Smooth muscle cell (in vitro differentiated cells): ENCODE data around the gene FAM72D. TPM values are rescaled to one million over a fixed set of nuclear protein-coding genes. Genes with fewer than 3 reads are reported as not detected.
"Not testable (repeated sequence)": the region's sequence is repeated elsewhere in the genome, so short reads cannot be mapped to it uniquely, and the experiment has no call there.

Experiments
- DNase-seq: peaks from one replicate; lab custom pipeline; 2025; ENCODE audit not compliant: unreplicated experiment; lab: John Stamatoyannopoulos, UW
- H2AFZ ChIP-seq: fragments of 200-600 bp; sonication (generic); 2 replicates; pipeline ENCODE4 v1.6.0; 2016; ENCODE audit warnings: antibody characterized with exemption, low read depth, mild to moderate bottlenecking
- H3F3A ChIP-seq: fragments of 200-600 bp; sonication (generic); 2 replicates; pipeline ENCODE4 v1.6.0; 2017; ENCODE audit warnings: antibody characterized with exemption, low read depth
- H3K27ac ChIP-seq: fragments of 200-600 bp; sonication (generic); 2 replicates; pipeline ENCODE4 v1.5.1; 2016; ENCODE audit warnings: low read depth, mild to moderate bottlenecking
- H3K27me3 ChIP-seq: fragments of 200-600 bp; sonication (generic); 2 replicates; pipeline ENCODE4 v1.6.1; 2016; ENCODE audit warnings: low read depth, mild to moderate bottlenecking
- H3K36me3 ChIP-seq: fragments of 200-600 bp; sonication (generic); 2 replicates; pipeline ENCODE4 v1.5.1; 2016; ENCODE audit warnings: low read depth
- H3K4me1 ChIP-seq: fragments of 200-600 bp; sonication (generic); 2 replicates; pipeline ENCODE4 v1.5.1; 2016; ENCODE audit warnings: low read depth
- H3K4me2 ChIP-seq: fragments of 200-600 bp; sonication (generic); 2 replicates; pipeline ENCODE4 v1.6.0; 2016; ENCODE audit warnings: mild to moderate bottlenecking
- H3K4me3 ChIP-seq: fragments of 200-600 bp; sonication (generic); 2 replicates; pipeline ENCODE4 v1.5.1; 2016; ENCODE audit warnings: mild to moderate bottlenecking
- H3K79me2 ChIP-seq: fragments of 200-600 bp; sonication (generic); 2 replicates; pipeline ENCODE4 v1.6.0; 2016; ENCODE audit warnings: low read depth, mild to moderate bottlenecking
- H3K9ac ChIP-seq: fragments of 200-600 bp; sonication (generic); 2 replicates; pipeline ENCODE4 v1.6.0; 2016; ENCODE audit warnings: low read depth
- H3K9me3 ChIP-seq: fragments of 200-600 bp; sonication (generic); replicated peaks from 2 replicates; pipeline ENCODE4 v1.5.1; 2016; ENCODE audit warnings: low read depth
- H4K20me1 ChIP-seq: fragments of 200-600 bp; sonication (generic); 2 replicates; pipeline ENCODE4 v1.6.0; 2016; ENCODE audit warnings: low read depth
- WGBS: methylation state at CpG from one replicate; pipeline ENCODE4 v1.1.7; 2016; ENCODE audit warnings: low lambda C conversion rate; 5-methylcytosine and 5-hydroxymethylcytosine counted together
- polyA plus RNA-seq: library from polyadenylated mRNA; unstranded; fragments of >200 nt; fragmentation: Nextera tagmentation; extraction: Ambion mirVana; gene quantifications from 2 replicates; pipeline ENCODE4 v1.2.1, GENCODE V29; 2016
- total RNA-seq: library from RNA; depleted of rRNA; stranded (reverse); fragments of >200 nt; gene quantifications from 2 replicates; pipeline ENCODE4 v1.2.3, GENCODE V29; 2014

FAM72D gene
- total RNA-seq: 0.54 and 0.67 TPM in 2 replicates
- 0.26 and 0.50 TPM in 2 replicates for polyA plus RNA-seq

DNA sequence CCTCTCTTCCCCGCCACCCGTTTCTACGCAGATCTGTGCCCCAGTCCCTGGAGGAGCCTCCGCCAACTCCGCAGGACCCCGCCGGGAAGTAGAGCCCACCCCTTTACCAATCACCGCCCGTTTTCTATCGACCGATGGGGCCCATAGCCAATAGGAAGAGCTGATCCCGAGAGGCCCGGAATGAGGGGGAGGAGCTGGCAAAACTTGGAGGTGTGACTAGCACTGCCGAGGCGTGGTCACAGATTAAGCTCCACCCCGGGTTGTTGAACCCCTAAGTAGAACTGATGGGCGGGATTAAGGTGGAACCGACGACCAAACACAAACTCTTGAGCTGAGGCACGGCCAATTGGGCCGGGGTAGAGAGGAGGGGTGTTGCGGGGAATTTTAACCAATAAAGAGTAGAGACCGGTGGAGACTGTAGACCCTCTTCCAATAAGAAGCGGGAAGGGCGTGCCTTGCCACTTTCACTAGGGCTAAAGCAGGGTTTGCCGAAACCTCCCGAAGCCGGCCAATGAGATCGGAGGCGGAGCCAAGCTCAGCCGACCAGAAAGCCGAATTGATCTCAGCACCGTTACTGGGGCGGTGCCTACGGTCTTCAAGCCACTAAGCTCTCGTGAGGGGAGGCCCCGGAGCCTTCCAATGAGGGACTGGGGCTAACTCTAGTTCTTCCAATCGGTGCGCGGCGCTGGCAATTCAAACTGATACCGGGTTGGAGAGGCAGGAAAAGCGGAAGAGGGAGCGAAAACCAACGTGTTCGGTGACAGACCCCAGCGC lies at the start of gene FAM72D, which contains the start of gene SRGAP2B:
TSS of gene FAM72D (plus strand) at position 691 of the 774 bp plus-strand sequence. CDS start 874 bp downstream, outside the sequence.
TSS of gene SRGAP2B (minus strand) at position 45 of the 774 bp plus-strand sequence. CDS start 2,427 bp downstream, outside the sequence.
- H3K27me3 ChIP-seq, H3K27ac ChIP-seq, H2AFZ ChIP-seq, H3K9ac ChIP-seq, H3K79me2 ChIP-seq, H3K4me1 ChIP-seq, H3K36me3 ChIP-seq, H3F3A ChIP-seq, H3K9me3 ChIP-seq, H4K20me1 ChIP-seq, DNase-seq: not testable (repeated sequence)
- H3K4me2 ChIP-seq: peak within 1 kb of the TSS; percentile 72
- no CpG with 5 or more reads among the region's 47 CpGs for WGBS
- peak within 1 kb of the TSS; percentile 46 for H3K4me3 ChIP-seq

DNA sequence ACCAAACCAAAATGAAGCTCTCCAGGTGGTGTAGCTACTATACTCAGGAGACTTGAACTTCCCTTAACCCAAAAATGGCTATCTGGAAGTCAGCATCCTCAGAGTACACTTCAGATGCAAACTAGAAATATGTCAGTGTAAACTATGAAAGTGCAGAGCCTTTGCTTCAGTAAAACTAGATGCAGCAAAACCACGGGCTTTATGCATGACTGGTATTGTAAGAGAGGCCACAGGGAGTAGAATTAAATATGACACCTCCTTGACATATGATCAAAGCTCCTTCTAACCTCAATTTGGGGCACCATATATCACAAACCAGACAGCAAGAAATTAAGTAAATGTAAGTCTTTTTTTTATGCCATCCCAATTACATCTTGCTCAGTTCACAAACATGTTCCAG lies 48.2 kb upstream of the FAM72D start:
- H3K27me3 ChIP-seq, DNase-seq, H3K36me3 ChIP-seq, H3K79me2 ChIP-seq, H3K9ac ChIP-seq, H3K4me3 ChIP-seq, H2AFZ ChIP-seq, H3F3A ChIP-seq, H4K20me1 ChIP-seq, H3K9me3 ChIP-seq, H3K4me2 ChIP-seq, H3K4me1 ChIP-seq, H3K27ac ChIP-seq: not testable (repeated sequence)
- WGBS: no CpG with 5 or more reads among the region's 1 CpG

DNA sequence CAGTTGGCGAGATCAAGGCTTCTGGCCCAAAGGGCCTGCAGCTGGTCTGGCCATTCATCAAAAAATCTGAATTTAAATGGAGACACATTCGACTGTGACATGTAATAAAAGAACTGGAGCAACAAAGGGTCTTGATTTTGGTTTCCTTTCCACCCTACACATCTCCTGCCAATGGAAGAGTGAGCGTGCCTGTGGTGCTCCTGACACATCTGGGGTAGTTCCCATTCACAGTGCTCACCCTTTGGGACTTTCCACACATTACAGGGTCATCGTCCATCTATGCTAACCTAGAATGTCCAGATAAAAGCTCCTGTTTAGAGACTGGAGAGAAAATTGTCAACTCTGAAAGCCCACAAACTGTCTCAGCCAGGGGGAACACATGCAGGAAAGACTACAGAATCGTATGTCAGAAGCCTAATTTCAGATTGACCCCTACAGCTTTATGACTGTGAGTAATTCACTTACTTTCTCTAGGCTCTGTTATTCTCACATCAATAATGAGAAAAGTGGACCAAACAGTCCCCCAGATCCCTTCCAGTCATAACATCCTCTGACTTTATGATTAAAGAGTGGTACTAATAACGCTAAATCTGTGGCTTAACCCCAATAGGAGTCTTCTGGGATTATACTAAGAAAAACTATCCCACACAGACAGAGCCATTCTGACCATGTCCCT lies 47.5 kb upstream of the FAM72D start:
- H3K4me1 ChIP-seq, H3K27me3 ChIP-seq, H3K4me2 ChIP-seq, H3K79me2 ChIP-seq, H3K27ac ChIP-seq, H3K4me3 ChIP-seq, H3K9ac ChIP-seq, DNase-seq, H3K9me3 ChIP-seq, H3K36me3 ChIP-seq, H4K20me1 ChIP-seq, H3F3A ChIP-seq, H2AFZ ChIP-seq: not testable (repeated sequence)
- no CpG with 5 or more reads among the region's 6 CpGs for WGBS

DNA sequence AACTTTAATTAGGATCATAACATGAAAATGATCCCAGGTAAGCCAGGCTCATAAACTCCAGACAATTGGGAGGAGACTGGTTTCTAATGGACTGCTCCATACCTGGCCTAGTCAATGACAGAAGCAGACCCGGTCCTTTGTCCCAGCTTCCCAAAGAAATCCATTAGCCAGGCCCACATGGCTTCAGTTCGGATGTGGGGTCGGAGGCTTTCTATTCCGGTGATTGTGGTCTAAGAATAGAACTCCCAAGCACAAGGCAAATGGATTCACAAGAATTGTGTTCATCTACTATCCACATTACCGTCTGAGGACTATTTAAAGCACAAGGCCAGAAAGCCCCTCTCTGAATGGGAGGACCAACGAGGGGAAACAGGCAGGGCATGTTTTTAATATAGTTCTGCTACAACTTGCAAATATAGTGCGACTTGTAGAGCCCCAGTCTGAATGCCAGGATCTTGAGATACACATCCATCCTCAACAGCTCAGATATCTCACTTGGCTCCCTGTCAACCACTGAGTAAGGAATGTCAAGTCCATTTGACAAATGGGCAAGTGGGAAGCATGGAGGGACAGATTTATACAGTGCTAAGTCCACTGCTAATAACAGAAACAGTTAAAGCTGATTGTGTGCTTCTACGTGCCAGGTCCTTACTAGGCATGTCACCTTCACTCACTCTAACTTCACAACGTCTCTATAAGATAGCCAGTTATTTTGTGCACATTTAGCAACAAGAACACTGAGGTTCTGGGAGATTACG lies 43.6 kb upstream of the FAM72D start:
- H2AFZ ChIP-seq, H3K27ac ChIP-seq, H3K9ac ChIP-seq, H3K79me2 ChIP-seq, H4K20me1 ChIP-seq, DNase-seq, H3K4me1 ChIP-seq, H3F3A ChIP-seq, H3K4me2 ChIP-seq, H3K4me3 ChIP-seq, H3K9me3 ChIP-seq, H3K27me3 ChIP-seq, H3K36me3 ChIP-seq: not testable (repeated sequence)
- no CpG with 5 or more reads among the region's 10 CpGs for WGBS

- H3K9me3 ChIP-seq, H3K9ac ChIP-seq, DNase-seq, H3K4me1 ChIP-seq, H3K27ac ChIP-seq, H3K27me3 ChIP-seq, H3F3A ChIP-seq, H3K79me2 ChIP-seq, H4K20me1 ChIP-seq, H2AFZ ChIP-seq, H3K36me3 ChIP-seq, H3K4me3 ChIP-seq, H3K4me2 ChIP-seq: not testable (repeated sequence)
- WGBS: no CpG with 5 or more reads among the region's 4 CpGs
These were observed 42.3 kb upstream of the FAM72D start for GRCh38 chr1:145053428-145053827.

GRCh38 chr1:145055217-145055760 lies 40.5 kb upstream of the FAM72D start:
- not testable (repeated sequence) for H3K79me2 ChIP-seq, H3K4me2 ChIP-seq, H2AFZ ChIP-seq, DNase-seq, H3K27ac ChIP-seq, H4K20me1 ChIP-seq, H3K27me3 ChIP-seq, H3K4me3 ChIP-seq, H3K4me1 ChIP-seq, H3K36me3 ChIP-seq, H3K9ac ChIP-seq, H3F3A ChIP-seq, H3K9me3 ChIP-seq
- no CpG with 5 or more reads among the region's 4 CpGs for WGBS

DNA sequence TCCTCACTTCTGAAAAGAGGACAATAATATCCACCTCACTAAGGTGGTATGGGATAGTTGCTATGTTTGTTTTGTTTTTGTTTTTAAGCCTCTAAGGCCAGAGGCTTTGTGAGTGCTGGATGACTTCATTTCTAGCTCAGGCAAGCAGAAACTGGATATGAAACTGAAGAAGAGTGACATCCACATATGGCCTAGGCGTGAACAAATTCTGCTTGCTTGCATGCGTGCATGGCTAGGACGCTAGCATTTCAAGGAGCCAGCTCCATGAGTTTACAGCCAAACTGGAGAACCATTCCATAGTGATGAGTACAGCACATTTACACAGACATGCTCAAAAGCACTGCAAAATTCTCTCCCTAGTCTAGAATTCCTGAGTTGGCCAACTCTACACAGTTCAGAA lies 37.6 kb upstream of the FAM72D start:
- not testable (repeated sequence) for H3K79me2 ChIP-seq, H3F3A ChIP-seq, H3K9ac ChIP-seq, H3K27ac ChIP-seq, H3K27me3 ChIP-seq, H3K36me3 ChIP-seq, H4K20me1 ChIP-seq, H3K4me2 ChIP-seq, H3K9me3 ChIP-seq, H2AFZ ChIP-seq, H3K4me3 ChIP-seq, H3K4me1 ChIP-seq, DNase-seq
- whole genome bisulfite sequencing: 86% methylated on average over 2 of the region's 3 CpGs

GRCh38 chr1:145063285-145063684 lies 32.5 kb upstream of the FAM72D start:
- H3K4me2 ChIP-seq, H3K36me3 ChIP-seq, DNase-seq, H3F3A ChIP-seq, H3K4me3 ChIP-seq, H3K27me3 ChIP-seq, H3K27ac ChIP-seq, H3K9ac ChIP-seq, H2AFZ ChIP-seq, H3K9me3 ChIP-seq, H3K79me2 ChIP-seq, H4K20me1 ChIP-seq, H3K4me1 ChIP-seq: not testable (repeated sequence)
- no CpG with 5 or more reads among the region's 2 CpGs for WGBS
